Smooth muscle cell (in vitro differentiated cells): Measurements from ENCODE around the gene ERMARD. TPM values are rescaled to one million over a fixed set of nuclear protein-coding genes. Genes with fewer than 3 reads are reported as not detected.

Source experiments
- DNase-seq: peaks from one replicate; lab custom pipeline; 2025; ENCODE audit not compliant: unreplicated experiment; lab: John Stamatoyannopoulos, UW
- H2AFZ ChIP-seq: fragments of 200-600 bp; sonication (generic); 2 replicates; pipeline ENCODE4 v1.6.0; 2016; ENCODE audit warnings: antibody characterized with exemption, low read depth, mild to moderate bottlenecking
- H3F3A ChIP-seq: fragments of 200-600 bp; sonication (generic); 2 replicates; pipeline ENCODE4 v1.6.0; 2017; ENCODE audit warnings: antibody characterized with exemption, low read depth
- H3K27ac ChIP-seq: fragments of 200-600 bp; sonication (generic); 2 replicates; pipeline ENCODE4 v1.5.1; 2016; ENCODE audit warnings: low read depth, mild to moderate bottlenecking
- H3K27me3 ChIP-seq: fragments of 200-600 bp; sonication (generic); 2 replicates; pipeline ENCODE4 v1.6.1; 2016; ENCODE audit warnings: low read depth, mild to moderate bottlenecking
- H3K36me3 ChIP-seq: fragments of 200-600 bp; sonication (generic); 2 replicates; pipeline ENCODE4 v1.5.1; 2016; ENCODE audit warnings: low read depth
- H3K4me1 ChIP-seq: fragments of 200-600 bp; sonication (generic); 2 replicates; pipeline ENCODE4 v1.5.1; 2016; ENCODE audit warnings: low read depth
- H3K4me2 ChIP-seq: fragments of 200-600 bp; sonication (generic); 2 replicates; pipeline ENCODE4 v1.6.0; 2016; ENCODE audit warnings: mild to moderate bottlenecking
- H3K4me3 ChIP-seq: fragments of 200-600 bp; sonication (generic); 2 replicates; pipeline ENCODE4 v1.5.1; 2016; ENCODE audit warnings: mild to moderate bottlenecking
- H3K79me2 ChIP-seq: fragments of 200-600 bp; sonication (generic); 2 replicates; pipeline ENCODE4 v1.6.0; 2016; ENCODE audit warnings: low read depth, mild to moderate bottlenecking
- H3K9ac ChIP-seq: fragments of 200-600 bp; sonication (generic); 2 replicates; pipeline ENCODE4 v1.6.0; 2016; ENCODE audit warnings: low read depth
- H3K9me3 ChIP-seq: fragments of 200-600 bp; sonication (generic); replicated peaks from 2 replicates; pipeline ENCODE4 v1.5.1; 2016; ENCODE audit warnings: low read depth
- H4K20me1 ChIP-seq: fragments of 200-600 bp; sonication (generic); 2 replicates; pipeline ENCODE4 v1.6.0; 2016; ENCODE audit warnings: low read depth
- WGBS: methylation state at CpG from one replicate; pipeline ENCODE4 v1.1.7; 2016; ENCODE audit warnings: low lambda C conversion rate; 5-methylcytosine and 5-hydroxymethylcytosine counted together
- polyA plus RNA-seq: library from polyadenylated mRNA; unstranded; fragments of >200 nt; fragmentation: Nextera tagmentation; extraction: Ambion mirVana; gene quantifications from 2 replicates; pipeline ENCODE4 v1.2.1, GENCODE V29; 2016
- total RNA-seq: library from RNA; depleted of rRNA; stranded (reverse); fragments of >200 nt; gene quantifications from 2 replicates; pipeline ENCODE4 v1.2.3, GENCODE V29; 2014
- TF ChIP-seq, protein P1 (sequence below): fragments of 200-600 bp; sonication (generic); IDR thresholded peaks from 2 replicates; pipeline ENCODE4 v1.5.1; 2017; ENCODE audit warnings: borderline replicate concordance, mild to moderate bottlenecking, antibody characterized with exemption; ENCODE audit not compliant: insufficient read depth, poor library complexity, severe bottlenecking

Gene ERMARD
- total and polyA plus RNA-seq, 2 experiments from 2014 or later = 23.2 to 55.9 TPM

DNA sequence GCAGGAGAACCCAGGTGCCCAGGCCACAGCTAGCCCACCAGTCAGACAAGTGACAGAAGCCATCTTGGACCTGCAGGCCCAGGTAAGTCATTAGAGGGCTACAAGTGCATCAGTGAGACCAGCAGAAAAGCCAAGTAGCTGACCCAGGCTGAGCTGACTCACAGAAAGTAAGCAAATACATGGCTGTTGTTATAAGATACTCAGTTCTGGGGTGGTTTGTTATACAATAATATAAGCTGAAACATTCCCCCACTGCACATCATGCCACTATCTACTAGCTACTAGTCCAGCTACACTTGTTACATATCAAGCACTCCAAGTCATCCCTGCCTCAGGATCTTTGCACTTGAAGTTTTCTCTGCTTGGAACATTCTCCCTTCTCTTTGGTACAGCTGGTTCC, 10.1 kb upstream of the ERMARD start:
- H4K20me1 ChIP-seq = no peaks in the 10 kb centered on the region
- H3K36me3 ChIP-seq = no peaks in the 10 kb centered on the region
- TF ChIP-seq, protein P1, sequence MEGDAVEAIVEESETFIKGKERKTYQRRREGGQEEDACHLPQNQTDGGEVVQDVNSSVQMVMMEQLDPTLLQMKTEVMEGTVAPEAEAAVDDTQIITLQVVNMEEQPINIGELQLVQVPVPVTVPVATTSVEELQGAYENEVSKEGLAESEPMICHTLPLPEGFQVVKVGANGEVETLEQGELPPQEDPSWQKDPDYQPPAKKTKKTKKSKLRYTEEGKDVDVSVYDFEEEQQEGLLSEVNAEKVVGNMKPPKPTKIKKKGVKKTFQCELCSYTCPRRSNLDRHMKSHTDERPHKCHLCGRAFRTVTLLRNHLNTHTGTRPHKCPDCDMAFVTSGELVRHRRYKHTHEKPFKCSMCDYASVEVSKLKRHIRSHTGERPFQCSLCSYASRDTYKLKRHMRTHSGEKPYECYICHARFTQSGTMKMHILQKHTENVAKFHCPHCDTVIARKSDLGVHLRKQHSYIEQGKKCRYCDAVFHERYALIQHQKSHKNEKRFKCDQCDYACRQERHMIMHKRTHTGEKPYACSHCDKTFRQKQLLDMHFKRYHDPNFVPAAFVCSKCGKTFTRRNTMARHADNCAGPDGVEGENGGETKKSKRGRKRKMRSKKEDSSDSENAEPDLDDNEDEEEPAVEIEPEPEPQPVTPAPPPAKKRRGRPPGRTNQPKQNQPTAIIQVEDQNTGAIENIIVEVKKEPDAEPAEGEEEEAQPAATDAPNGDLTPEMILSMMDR = no peak
- H3K9ac ChIP-seq = no peak overlapping the region
- no peaks in the 10 kb centered on the region for H3F3A ChIP-seq
- no peak overlapping the region for H3K4me2 ChIP-seq
- peaks cover 3% of the 10 kb centered on the region for H3K9me3 ChIP-seq
- no peak overlapping the region for H2AFZ ChIP-seq
- H3K79me2 ChIP-seq = no peaks in the 10 kb centered on the region
- H3K27me3 ChIP-seq = no peaks in the 10 kb centered on the region
- H3K27ac ChIP-seq = no peak overlapping the region
- no peaks in the 10 kb centered on the region for H3K4me1 ChIP-seq
- H3K4me3 ChIP-seq = no peak overlapping the region
- DNase-seq = no peak

DNA sequence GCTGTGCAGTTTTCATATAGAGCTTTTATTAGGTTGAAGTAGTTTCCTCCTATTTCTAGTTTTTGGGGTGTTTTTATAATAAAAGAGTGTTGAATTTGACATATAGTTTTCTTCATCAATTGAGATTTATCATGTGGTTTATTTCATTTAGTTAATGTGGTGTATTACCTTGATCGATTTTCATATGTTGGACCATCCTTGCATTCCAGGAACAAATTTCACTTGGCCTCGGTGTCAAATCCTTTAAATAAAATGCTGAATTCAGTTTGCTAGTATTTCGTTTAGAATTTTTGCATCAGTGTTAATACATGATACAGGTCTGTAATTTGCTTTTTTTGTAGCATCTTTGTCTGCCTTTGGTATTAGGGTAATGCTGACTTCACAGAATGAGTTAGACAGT, 6.0 kb upstream of the ERMARD start:
- Histone ChIP-seq H3K9ac (no peak overlapping the region), H3K79me2 (peaks cover 4% of the 10 kb centered on the region), H3K9me3 (peaks cover 3% of the 10 kb centered on the region), H3F3A (no peaks in the 10 kb centered on the region), H4K20me1 (no peaks in the 10 kb centered on the region), H3K4me3 (no peak overlapping the region), H3K4me1 (peaks cover 5% of the 10 kb centered on the region), H3K27ac (no peak overlapping the region), H3K36me3 (no peaks in the 10 kb centered on the region), H2AFZ (no peak overlapping the region), H3K27me3 (no peaks in the 10 kb centered on the region), H3K4me2 (no peak overlapping the region)
- WGBS = 92% methylated on average over 3 of the region's 3 CpGs
- TF ChIP-seq, protein P1 = no peak
- DNase-seq = no peak

DNA sequence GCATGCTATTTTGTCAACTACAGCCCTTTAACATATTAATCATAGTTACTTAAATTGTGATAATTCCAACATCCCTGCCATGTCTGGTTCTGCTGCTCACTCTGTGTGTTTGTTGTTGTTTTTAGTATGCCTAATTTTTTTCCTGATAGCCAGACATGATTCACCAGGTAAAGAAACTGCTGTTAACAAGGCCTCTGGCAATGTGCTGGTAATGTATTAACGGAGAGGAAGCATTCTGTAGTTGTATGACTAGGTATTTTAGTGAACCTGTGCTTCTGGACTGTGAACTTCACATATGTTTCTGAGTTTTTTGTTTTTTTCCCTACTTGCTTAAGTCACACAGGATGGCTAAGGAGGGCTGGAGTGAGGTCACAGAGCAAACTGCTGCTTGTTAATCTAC, 4.9 kb upstream of the ERMARD start:
- peaks cover 11% of the 10 kb centered on the region for H3K79me2 ChIP-seq
- TF ChIP-seq, protein P1 = no peak
- peaks cover 3% of the 10 kb centered on the region for H3K9me3 ChIP-seq
- no peaks in the 10 kb centered on the region for H3K27me3 ChIP-seq
- no peak overlapping the region for H3K4me2 ChIP-seq
- H3K4me1 ChIP-seq = peaks cover 9% of the 10 kb centered on the region
- 62% methylated on average over 1 of the region's 1 CpG for WGBS
- H3K4me3 ChIP-seq = no peak overlapping the region
- no peaks in the 10 kb centered on the region for H3K36me3 ChIP-seq
- DNase-seq = no peak
- no peaks in the 10 kb centered on the region for H4K20me1 ChIP-seq
- no peak overlapping the region for H3K27ac ChIP-seq
- no peak overlapping the region for H2AFZ ChIP-seq
- no peaks in the 10 kb centered on the region for H3F3A ChIP-seq
- H3K9ac ChIP-seq = no peak overlapping the region

DNA sequence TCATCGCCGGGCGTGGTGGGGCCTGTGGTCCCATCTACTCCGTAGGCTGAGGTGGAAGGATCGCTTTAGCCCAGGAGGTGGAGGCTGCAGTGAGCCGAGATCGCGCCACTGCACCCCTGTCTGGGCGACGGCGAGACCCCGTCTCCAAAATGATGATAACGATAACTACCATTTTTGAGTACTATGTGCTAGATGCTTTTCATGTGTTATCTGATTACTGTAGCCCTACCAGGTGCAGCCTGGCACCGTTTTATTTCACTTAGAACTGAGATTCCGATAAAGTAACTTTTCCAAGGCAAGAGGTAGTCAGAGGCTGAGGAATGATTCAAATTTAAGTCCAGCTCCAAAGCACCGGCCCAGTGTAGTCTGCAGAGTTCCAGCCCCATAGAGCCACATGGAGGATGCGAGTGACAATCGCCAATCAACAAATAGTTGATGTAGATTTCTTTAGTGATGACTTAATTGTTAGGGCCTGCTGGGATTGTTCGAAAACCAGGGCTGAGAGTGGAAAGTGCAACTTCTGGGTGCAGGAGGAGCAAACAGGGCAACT, 727 bp downstream of the ERMARD start:
- no peak for DNase-seq

More for the DNA sequence above, 727 bp downstream of the ERMARD start:
- Histone ChIP-seq H3K36me3 (no peaks in the 10 kb centered on the region), H3F3A (no peaks in the 10 kb centered on the region), H3K4me2 (peak overlapping the region; percentile 98), H3K79me2 (peaks cover 17% of the 10 kb centered on the region), H3K27ac (peak overlapping the region; percentile 87), H4K20me1 (no peaks in the 10 kb centered on the region), H3K4me1 (peaks cover 19% of the 10 kb centered on the region), H3K9me3 (no peaks in the 10 kb centered on the region), H3K27me3 (no peaks in the 10 kb centered on the region), H3K9ac (peak overlapping the region; percentile 98), H2AFZ (peak overlapping the region; percentile 81), H3K4me3 (peak overlapping the region; percentile 93)
- TF ChIP-seq, protein P1 = no peak
- 8% methylated on average over 19 of the region's 19 CpGs for WGBS
